ENCODE measurements around the gene CHCHD6. TPM values are rescaled to one million over a fixed set of nuclear protein-coding genes. Genes with fewer than 3 reads are reported as not detected.

Gene CHCHD6
- total RNA-seq, 1 donor from 2014 or later: 28.7 TPM

DNA sequence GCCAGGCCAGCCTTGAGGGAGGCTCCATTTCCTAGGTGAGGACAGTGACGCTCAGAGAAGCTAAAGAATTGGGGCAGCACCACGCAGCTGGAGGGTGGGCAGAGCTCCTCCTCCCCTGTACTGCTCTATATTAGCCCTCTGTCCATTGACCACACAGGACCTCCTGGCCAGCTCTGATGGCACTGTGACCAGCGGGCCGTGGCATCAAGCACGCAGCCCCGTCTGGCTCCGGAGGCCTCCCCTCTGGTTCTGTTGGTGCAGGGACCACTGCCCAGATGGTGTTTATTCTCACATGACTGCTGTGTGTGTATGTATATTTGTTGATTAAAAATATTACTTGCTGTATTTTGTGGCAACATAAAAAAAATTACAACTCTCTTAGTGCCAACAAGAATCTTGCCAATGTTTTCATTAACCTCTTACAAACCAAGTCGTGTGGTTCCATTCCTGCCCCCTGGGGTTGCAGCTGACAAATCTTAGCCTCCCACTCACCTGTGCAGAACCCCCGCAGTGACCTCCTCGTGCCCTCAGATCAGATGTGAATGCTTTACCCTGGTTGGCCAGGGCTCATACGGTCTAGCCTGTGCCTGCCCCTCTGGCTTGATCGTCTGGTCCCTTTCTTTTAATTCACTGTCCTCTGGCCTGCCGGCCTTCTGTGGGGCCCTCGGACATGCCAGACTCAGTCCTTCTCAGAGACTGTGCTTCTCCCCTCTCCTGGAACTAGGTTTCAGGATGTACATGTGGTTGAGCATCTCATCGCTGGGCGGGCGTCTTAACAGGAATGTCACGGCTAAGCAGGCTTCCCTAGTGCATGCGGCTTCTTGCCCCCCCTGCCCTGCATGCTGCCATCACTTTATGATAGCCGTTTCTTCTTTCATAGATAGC is 14.8 kb downstream of the CHCHD6 start:
- TF ChIP-seq, protein P1, sequence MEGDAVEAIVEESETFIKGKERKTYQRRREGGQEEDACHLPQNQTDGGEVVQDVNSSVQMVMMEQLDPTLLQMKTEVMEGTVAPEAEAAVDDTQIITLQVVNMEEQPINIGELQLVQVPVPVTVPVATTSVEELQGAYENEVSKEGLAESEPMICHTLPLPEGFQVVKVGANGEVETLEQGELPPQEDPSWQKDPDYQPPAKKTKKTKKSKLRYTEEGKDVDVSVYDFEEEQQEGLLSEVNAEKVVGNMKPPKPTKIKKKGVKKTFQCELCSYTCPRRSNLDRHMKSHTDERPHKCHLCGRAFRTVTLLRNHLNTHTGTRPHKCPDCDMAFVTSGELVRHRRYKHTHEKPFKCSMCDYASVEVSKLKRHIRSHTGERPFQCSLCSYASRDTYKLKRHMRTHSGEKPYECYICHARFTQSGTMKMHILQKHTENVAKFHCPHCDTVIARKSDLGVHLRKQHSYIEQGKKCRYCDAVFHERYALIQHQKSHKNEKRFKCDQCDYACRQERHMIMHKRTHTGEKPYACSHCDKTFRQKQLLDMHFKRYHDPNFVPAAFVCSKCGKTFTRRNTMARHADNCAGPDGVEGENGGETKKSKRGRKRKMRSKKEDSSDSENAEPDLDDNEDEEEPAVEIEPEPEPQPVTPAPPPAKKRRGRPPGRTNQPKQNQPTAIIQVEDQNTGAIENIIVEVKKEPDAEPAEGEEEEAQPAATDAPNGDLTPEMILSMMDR (IDR thresholded peaks at IDR 0.05; ENCODE audit: insufficient read depth, low read length, poor library complexity, severe bottlenecking): no peak
- DNase-seq (ENCODE audit: low read depth): no peak
- H3K36me3 ChIP-seq (ENCODE audit: control insufficient read depth, insufficient read depth, low read length): no peaks in the 10 kb centered on the region
- H3K27me3 ChIP-seq (ENCODE audit: control insufficient read depth, insufficient read depth, low read length): no peaks in the 10 kb centered on the region
- H3K4me3 ChIP-seq (ENCODE audit: low read depth, low read length): no peak overlapping the region

DNA sequence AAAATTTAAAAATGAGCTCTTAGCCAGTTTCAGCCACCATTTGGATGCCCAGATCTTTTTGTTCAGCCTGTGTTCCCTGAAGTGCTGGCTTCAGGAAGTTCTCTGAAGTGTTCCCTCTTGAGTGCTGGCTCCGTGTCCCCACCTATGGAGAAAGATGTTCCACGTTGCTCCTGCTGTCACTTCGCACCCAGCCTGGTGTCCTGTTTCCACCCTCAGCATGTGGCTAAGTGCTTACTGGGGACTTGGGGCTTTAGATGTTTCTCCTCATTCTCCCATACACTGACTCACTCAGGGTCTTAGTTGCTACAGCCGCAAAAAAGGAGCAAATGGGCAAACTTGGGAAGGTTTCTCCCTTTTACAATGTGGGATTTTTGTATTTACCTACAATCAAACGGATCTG is 16.6 kb downstream of the CHCHD6 start:
- TF ChIP-seq, protein P1 (IDR thresholded peaks at IDR 0.05; ENCODE audit: insufficient read depth, low read length, poor library complexity, severe bottlenecking): no peak
- H3K36me3 ChIP-seq (ENCODE audit: control insufficient read depth, insufficient read depth, low read length): no peaks in the 10 kb centered on the region
- no peak overlapping the region for H3K4me3 ChIP-seq (ENCODE audit: low read depth, low read length)
- no peaks in the 10 kb centered on the region for H3K27me3 ChIP-seq (ENCODE audit: control insufficient read depth, insufficient read depth, low read length)
- no peak for DNase-seq (ENCODE audit: low read depth)

DNA sequence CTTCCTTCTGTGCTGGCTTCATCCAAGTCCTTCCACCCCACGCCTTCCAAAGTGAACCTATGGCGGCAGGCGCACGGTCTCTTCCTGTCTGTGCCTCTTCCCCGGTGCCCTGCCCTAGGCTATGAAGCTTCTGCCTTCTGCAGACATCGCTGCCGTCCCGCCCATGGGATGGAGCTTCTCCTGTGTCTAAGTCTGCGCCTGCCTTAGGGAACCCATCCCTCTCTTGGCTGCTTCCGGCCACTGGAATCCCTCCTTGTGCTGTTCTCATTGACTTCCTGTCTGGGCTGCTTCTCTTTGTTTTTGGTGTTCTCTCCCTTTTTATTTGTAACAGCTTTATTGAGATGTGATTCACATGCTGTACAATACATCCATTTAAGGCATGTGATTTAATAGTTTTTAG is 17.2 kb downstream of the CHCHD6 start:
- TF ChIP-seq, protein P1 (IDR thresholded peaks at IDR 0.05; ENCODE audit: insufficient read depth, low read length, poor library complexity, severe bottlenecking): no peak
- no peak for DNase-seq (ENCODE audit: low read depth)
- no peak overlapping the region for H3K4me3 ChIP-seq (ENCODE audit: low read depth, low read length)

DNA sequence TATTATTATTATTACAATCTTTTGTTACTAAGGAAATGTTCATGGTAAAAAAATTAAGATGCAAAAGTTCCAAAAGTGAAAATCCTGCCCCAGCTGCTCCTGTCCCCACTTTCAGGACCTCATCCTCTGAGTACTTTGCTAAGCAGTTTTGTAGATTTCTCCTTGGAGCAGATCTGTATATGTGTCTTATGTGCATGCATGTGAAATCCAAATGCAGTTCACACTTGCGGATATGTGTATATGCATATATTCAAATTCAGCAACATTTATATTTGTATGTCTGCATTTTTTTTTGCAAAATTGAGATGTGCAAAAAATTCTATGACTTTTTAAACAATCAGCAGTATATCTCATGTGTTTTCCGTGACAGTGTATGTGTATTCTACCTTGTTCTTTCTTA is 19.2 kb downstream of the CHCHD6 start:
- TF ChIP-seq, protein P1 (IDR thresholded peaks at IDR 0.05; ENCODE audit: insufficient read depth, low read length, poor library complexity, severe bottlenecking): no peak
- Histone ChIP-seq H3K27me3 (ENCODE audit: control insufficient read depth, insufficient read depth, low read length) (no peaks in the 10 kb centered on the region), H3K4me3 (ENCODE audit: low read depth, low read length) (no peak overlapping the region), H3K36me3 (ENCODE audit: control insufficient read depth, insufficient read depth, low read length) (no peaks in the 10 kb centered on the region)
- DNase-seq (ENCODE audit: low read depth): no peak

More for the DNA sequence above, 17.2 kb downstream of the CHCHD6 start:
- no peaks in the 10 kb centered on the region for H3K27me3 ChIP-seq (ENCODE audit: control insufficient read depth, insufficient read depth, low read length)
- H3K36me3 ChIP-seq (ENCODE audit: control insufficient read depth, insufficient read depth, low read length): no peaks in the 10 kb centered on the region

DNA sequence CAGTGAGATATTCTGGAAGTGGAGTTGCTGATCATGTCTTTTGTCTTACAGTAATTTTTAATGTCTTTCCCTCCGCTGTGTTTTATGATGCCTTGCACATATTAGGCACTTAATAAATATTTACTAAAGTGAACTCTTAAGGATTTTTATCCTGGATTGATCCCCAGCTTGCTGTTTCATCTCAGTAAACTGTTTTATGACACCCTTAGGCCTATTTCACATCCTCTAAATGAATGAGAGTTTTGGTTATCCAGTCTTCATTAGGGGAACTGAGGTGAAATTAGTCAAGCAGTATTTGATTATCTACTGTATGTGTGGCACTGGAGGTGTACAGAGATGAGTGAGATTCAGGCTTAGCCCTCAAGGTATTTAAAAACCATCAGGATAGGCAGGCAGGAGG is 19.8 kb downstream of the CHCHD6 start:
- Histone ChIP-seq H3K36me3 (ENCODE audit: control insufficient read depth, insufficient read depth, low read length) (no peaks in the 10 kb centered on the region), H3K27me3 (ENCODE audit: control insufficient read depth, insufficient read depth, low read length) (no peaks in the 10 kb centered on the region), H3K4me3 (ENCODE audit: low read depth, low read length) (no peak overlapping the region)
- TF ChIP-seq, protein P1 (IDR thresholded peaks at IDR 0.05; ENCODE audit: insufficient read depth, low read length, poor library complexity, severe bottlenecking): no peak
- no peak for DNase-seq (ENCODE audit: low read depth)

DNA sequence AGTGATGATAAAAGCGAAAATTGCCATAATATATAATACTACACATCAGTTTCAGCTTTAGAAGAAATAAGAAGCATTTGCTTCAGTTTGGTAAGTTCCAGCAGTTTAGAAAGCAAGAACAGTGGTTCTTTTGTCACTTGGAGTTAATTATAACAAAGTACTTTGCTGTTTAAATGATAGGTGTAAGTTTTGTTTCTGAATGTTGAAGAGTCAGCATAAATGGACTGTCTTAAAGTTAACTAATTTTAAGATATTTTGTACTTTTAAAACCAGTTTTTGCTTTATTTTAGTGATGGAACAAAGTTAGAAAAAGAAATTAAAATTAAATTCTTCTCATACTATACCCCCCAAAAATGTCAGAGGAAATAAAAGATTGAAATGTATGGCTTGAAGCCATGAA is 24.6 kb downstream of the CHCHD6 start:
- Histone ChIP-seq H3K36me3 (ENCODE audit: control insufficient read depth, insufficient read depth, low read length) (no peaks in the 10 kb centered on the region), H3K27me3 (ENCODE audit: control insufficient read depth, insufficient read depth, low read length) (no peaks in the 10 kb centered on the region), H3K4me3 (ENCODE audit: low read depth, low read length) (no peak overlapping the region)
- TF ChIP-seq, protein P1 (IDR thresholded peaks at IDR 0.05; ENCODE audit: insufficient read depth, low read length, poor library complexity, severe bottlenecking): no peak
- no peak for DNase-seq (ENCODE audit: low read depth)
